Endothelial cell of umbilical vein (primary cell): ENCODE measurements around the gene TPRX2.

Source experiments
- CTCF ChIP-seq, 2 donors: IDR thresholded peaks; 1 replicate in 1 of 2; 2 replicates in 1 of 2; pipeline ENCODE4 v1.5.1; 2011; ENCODE audit warnings: low read length in 2 of 2, mild to moderate bottlenecking in 2 of 2, moderate library complexity in 2 of 2, control low read depth in 1 of 2, inconsistent platforms in 1 of 2, low read depth in 1 of 2; ENCODE audit not compliant: insufficient read depth in 1 of 2; ENCODE audit errors: extremely low read depth in 1 of 2
- EZH2 ChIP-seq: IDR thresholded peaks from 2 replicates; pipeline ENCODE4 v1.6.1; 2012; ENCODE audit warnings: borderline replicate concordance, low read depth, mild to moderate bottlenecking, moderate library complexity, low read length, inconsistent platforms; ENCODE audit not compliant: severe bottlenecking
- MYC ChIP-seq: IDR thresholded peaks from one replicate; pipeline ENCODE4 v1.6.1; 2011; ENCODE audit warnings: mild to moderate bottlenecking, low read depth, low read length
- POLR2A ChIP-seq: IDR thresholded peaks from 2 replicates; pipeline ENCODE4 v1.6.1; 2012; ENCODE audit warnings: low read depth, mild to moderate bottlenecking, control low read depth, low read length
- POLR2AphosphoS5 ChIP-seq: IDR thresholded peaks from 2 replicates; pipeline ENCODE4 v1.6.1; 2012; ENCODE audit warnings: low read depth, mild to moderate bottlenecking, control low read depth, low read length, moderate library complexity; ENCODE audit not compliant: insufficient read depth
- TF ChIP-seq, protein P1 (sequence below): IDR thresholded peaks from 2 replicates; pipeline ENCODE4 v1.6.1; 2011; ENCODE audit not compliant: insufficient read depth, insufficient read length

- TF ChIP-seq POLR2AphosphoS5: no peak
- no peak for TF ChIP-seq CTCF (IDR thresholded peaks at IDR 0.05; ENCODE audit: extremely low read depth in 1 of 2, insufficient read depth in 1 of 2, low read depth in 1 of 2, low read length in 2 of 2)
- TF ChIP-seq POLR2A: no peak
- TF ChIP-seq EZH2: no peak
- TF ChIP-seq, protein P1, sequence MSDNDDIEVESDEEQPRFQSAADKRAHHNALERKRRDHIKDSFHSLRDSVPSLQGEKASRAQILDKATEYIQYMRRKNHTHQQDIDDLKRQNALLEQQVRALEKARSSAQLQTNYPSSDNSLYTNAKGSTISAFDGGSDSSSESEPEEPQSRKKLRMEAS: no peak
- TF ChIP-seq MYC: no peak
Observed at GRCh38 chr19:47819858-47820257, 39.2 kb upstream of the TPRX2 start.
